ENCODE measurements around the gene MFAP4. TPM values are rescaled to one million over a fixed set of nuclear protein-coding genes. Genes with fewer than 3 reads are reported as not detected.

MFAP4 gene
- total RNA-seq, 4 donors from 2014 or later: 79.0 to 170 (median 111) TPM

DNA sequence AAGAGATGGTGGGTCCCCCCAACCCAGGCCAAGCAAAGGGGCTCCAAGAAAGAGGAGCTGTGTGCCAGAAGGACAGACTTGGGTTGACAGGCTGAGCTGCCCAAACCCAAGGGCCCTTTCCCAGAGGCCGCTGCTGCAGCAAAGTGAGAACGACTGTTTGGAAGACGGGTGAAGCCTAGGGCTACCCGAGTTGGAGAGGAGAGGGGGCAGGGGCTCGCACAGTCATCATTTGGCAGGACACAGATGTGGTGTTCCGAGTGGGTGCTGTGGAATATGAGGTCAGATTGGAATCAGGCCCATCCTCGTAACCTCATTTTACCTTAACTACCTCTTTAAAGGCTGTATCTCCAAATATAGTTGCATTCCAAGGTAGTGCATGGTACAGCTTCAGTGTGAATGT, 5.3 kb upstream of the MFAP4 start:
- no peak for ATAC-seq (ENCODE audit: low FRiP score)
- no peak for DNase-seq (ENCODE audit: low spot score)
- TF ChIP-seq, protein P1, sequence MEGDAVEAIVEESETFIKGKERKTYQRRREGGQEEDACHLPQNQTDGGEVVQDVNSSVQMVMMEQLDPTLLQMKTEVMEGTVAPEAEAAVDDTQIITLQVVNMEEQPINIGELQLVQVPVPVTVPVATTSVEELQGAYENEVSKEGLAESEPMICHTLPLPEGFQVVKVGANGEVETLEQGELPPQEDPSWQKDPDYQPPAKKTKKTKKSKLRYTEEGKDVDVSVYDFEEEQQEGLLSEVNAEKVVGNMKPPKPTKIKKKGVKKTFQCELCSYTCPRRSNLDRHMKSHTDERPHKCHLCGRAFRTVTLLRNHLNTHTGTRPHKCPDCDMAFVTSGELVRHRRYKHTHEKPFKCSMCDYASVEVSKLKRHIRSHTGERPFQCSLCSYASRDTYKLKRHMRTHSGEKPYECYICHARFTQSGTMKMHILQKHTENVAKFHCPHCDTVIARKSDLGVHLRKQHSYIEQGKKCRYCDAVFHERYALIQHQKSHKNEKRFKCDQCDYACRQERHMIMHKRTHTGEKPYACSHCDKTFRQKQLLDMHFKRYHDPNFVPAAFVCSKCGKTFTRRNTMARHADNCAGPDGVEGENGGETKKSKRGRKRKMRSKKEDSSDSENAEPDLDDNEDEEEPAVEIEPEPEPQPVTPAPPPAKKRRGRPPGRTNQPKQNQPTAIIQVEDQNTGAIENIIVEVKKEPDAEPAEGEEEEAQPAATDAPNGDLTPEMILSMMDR (IDR thresholded peaks at IDR 0.05): no peak

DNA sequence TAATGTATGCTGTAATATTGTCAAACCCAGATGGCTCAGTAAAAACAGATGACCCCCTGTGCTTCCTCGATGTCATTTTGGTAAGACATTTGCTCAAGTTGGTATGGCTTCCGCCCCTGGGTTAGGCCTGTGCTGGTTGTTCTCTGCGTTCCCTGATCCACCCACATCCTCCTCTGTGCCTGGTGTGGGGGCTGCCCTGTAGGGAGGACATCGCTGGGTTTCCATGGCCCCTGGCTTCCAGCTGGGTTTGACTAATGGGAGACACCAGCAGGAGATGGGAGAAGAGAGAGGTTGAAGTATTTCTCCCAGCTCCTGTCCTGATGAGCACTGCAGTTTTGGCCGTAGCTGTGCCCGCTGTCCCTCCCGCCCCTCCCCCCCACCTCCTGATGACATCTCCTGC, 4.4 kb upstream of the MFAP4 start:
- TF ChIP-seq, protein P1 (IDR thresholded peaks at IDR 0.05): no peak
- DNase-seq (ENCODE audit: low spot score): no peak

DNA sequence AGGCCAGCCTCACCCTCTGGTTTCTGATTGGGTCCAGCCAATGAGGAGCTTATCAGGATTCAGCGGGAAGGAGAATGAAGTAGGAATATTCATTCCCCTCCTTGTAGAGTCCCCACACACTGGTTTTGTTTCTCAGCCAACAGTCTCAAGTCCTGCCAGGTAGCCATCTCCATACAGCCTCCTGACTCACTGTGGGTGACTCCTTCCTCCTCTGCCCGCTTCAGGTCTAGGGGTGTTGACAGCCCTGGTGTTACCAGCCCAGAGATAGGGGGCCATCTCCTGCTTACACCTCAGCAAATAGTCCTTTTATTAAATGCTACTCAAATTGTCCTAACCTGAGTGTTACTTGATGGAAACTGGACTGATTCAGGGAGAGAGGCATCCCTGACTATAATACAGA, 4.0 kb upstream of the MFAP4 start:
- DNase-seq (ENCODE audit: low spot score) (no peak), ATAC-seq (ENCODE audit: low FRiP score) (no peak)
- TF ChIP-seq, protein P1 (IDR thresholded peaks at IDR 0.05): no peak

More for the DNA sequence above, 4.4 kb upstream of the MFAP4 start:
- ATAC-seq (ENCODE audit: low FRiP score): no peak

DNA sequence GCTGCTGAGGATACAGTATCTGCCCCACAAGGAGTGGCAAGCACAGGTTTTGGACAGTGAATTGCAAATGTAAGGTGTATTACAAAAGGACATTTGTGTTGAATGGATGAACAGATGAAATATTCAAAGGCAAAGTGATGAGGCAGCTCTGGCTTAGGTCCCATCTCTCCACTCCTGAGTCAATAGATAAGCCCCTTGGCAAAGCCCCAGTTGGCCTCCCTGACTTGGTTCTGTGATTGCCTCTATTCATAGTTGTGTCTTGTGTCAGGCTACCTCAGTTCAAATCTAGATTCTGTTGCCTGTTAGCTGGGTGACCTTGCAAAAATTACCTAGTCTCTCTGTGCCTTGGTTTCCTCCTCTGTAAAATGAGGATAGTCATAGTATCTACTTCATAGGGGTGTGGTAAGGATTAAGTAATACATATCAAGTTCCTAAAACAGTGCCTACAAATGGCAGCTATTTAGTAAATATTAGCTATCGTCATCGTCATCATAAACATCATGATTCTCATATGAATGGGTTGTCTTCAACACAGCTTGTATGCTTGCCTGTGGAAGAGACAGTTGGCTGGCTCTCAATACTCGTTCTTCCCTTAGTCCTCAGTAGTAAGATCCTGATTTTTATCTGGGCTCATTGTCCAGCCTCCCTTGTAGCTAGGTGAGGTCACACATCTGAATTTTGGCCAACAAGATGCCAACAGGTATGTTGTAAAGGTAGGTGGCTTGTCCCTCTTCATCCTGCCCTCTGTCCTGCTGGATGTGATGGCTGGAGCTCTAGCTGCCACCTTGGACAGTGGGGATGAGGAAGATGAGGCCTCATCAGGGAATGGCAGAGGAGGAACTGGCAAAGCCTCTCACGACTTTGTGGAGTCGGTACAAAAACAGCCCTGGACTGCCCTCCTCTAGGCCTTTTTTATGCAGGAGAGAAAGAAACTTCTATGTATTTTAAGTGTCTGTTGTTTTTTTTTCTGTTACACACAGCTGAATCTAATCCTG, 2.1 kb upstream of the MFAP4 start:
- TF ChIP-seq, protein P1 (IDR thresholded peaks at IDR 0.05): no peak
- ATAC-seq (ENCODE audit: low FRiP score): no peak
- no peak for DNase-seq (ENCODE audit: low spot score)

DNA sequence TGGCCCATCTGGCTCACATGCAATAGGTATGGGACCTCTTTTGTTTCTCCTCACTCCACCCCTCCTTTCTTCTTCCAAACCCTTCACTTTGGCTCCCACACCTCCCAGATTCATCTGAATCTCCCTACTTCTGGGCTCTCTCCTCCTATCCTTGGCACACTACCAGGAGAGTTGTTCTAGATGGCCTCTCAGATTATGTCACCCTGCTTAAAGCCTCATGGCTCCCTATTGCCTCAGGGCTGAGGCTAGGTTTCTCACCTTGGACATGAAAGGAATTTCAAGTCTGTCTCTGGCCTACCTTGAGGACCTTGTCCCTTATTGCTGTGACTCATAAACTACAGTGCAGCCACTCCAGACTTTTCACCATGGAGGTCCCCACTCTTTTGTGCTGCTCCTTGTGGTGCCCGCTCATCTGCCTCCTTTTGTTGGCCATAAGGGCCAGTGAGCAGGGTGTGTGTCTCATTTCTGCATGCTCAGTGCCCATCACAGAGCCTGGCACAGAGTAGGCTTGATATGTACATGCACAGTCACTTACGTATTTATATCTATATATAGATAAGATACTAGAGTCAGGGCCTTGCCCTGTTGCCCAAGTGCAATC, 1.0 kb upstream of the MFAP4 start:
- TF ChIP-seq, protein P1 (IDR thresholded peaks at IDR 0.05): no peak
- ATAC-seq (ENCODE audit: low FRiP score): no peak
- no peak for DNase-seq (ENCODE audit: low spot score)

DNA sequence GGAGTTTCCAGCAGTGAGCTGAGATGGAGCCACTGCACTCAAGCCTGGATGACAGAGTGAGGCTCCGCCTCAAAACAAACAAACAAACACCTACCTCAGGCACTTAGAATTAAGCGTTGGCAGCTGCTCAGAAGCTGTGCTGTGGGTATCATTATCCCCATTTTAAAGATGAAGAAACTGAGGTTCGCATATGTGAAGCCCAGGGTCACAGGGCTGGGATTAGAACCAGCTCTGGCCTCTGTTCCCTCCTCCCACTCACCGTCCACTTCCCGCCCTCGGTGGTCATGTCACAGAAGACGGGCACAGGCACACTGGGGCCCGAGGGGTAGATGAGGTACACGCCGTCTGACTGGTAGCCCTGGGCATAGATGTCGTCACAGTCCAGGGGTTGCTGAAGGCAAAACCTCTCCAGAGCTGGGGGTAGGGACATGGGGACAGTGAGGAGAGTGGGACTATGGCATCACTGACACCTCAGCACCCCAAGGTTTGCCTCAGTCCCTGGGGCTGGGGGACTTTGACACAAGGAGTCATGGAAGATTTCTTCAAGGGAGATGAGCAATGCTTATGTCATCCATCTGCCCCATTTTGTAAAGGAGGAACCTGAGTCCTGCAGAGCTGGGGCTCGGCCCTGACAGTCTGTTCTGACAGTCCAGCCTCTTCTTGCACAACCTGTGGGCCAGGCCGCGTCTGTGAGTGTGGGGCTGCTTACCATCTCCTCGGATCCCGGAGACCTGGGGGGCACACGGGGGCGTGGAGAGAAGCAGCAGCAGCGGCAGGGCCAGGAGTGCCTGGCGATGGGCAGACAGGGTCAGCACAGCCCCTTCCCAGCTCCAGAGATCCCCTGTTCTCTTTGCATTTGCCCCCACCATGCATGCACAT, 700 bp downstream of the MFAP4 start:
- DNase-seq (ENCODE audit: low spot score): peak; percentile 60
- TF ChIP-seq, protein P1 (IDR thresholded peaks at IDR 0.05): no peak
- ATAC-seq (ENCODE audit: low FRiP score): peak; percentile 78
